HEK293T (cell line): ENCODE measurements around the gene PREB.

ENCODE experiments used
- CTCF ChIA-PET: fragments of 350-600 bp; formaldehyde crosslinking; extraction: SDS; loops from one replicate; lab custom pipeline; 2021; ENCODE audit warnings: antibody characterized with exemption, inconsistent platforms; lab: Yijun Ruan, JAX
- POLR2A ChIA-PET: fragments of 350-600 bp; formaldehyde crosslinking; extraction: SDS; loops from one replicate; lab custom pipeline; 2020; ENCODE audit warnings: antibody characterized with exemption, inconsistent platforms; lab: Yijun Ruan, JAX
- DNase-seq: peaks from one replicate; pipeline ENCODE4 v3.0.0; 2012; ENCODE audit warnings: mixed read lengths; ENCODE audit errors: extremely low spot score
- ARNT ChIP-seq: fragments of 450-650 bp; IDR thresholded peaks from 2 replicates; pipeline ENCODE4 v1.6.1; 2017; ENCODE audit warnings: mild to moderate bottlenecking
- BHLHE40 ChIP-seq: fragments of 450-650 bp; IDR thresholded peaks from 2 replicates; pipeline ENCODE4 v1.6.1; 2016; ENCODE audit warnings: mild to moderate bottlenecking, moderate library complexity, borderline replicate concordance
- CTBP1 ChIP-seq: fragments of 450-650 bp; IDR thresholded peaks from 2 replicates; pipeline ENCODE4 v1.6.1; 2016; ENCODE audit warnings: borderline replicate concordance
- ELF4 ChIP-seq: fragments of 450-650 bp; IDR thresholded peaks from 2 replicates; pipeline ENCODE4 v1.6.1; 2017; ENCODE audit warnings: antibody characterized with exemption
- FOXA1 ChIP-seq: fragments of 450-650 bp; IDR thresholded peaks from 2 replicates; pipeline ENCODE4 v1.6.1; 2016; ENCODE audit warnings: mild to moderate bottlenecking
- FOXK2 ChIP-seq: fragments of 450-650 bp; IDR thresholded peaks from 2 replicates; pipeline ENCODE4 v1.6.1; 2016; ENCODE audit warnings: mild to moderate bottlenecking
- FOXM1 ChIP-seq: fragments of 450-650 bp; IDR thresholded peaks from 2 replicates; pipeline ENCODE4 v1.6.1; 2017; ENCODE audit warnings: mild to moderate bottlenecking, borderline replicate concordance
- HDGF ChIP-seq: fragments of 450-650 bp; IDR thresholded peaks from 2 replicates; pipeline ENCODE4 v1.6.1; 2017; ENCODE audit warnings: antibody characterized with exemption, borderline replicate concordance
- L3MBTL2 ChIP-seq: fragments of 450-650 bp; conservative IDR thresholded peaks from 2 replicates; pipeline ENCODE4 v1.6.1; 2016; ENCODE audit warnings: mild to moderate bottlenecking
- LEF1 ChIP-seq: fragments of 450-650 bp; IDR thresholded peaks from 2 replicates; pipeline ENCODE4 v1.6.1; 2017; ENCODE audit warnings: mild to moderate bottlenecking, borderline replicate concordance
- NFRKB ChIP-seq: fragments of 450-650 bp; IDR thresholded peaks from 2 replicates; pipeline ENCODE4 v1.6.1; 2016; ENCODE audit warnings: mild to moderate bottlenecking, moderate library complexity
- SP1 ChIP-seq: fragments of 450-650 bp; IDR thresholded peaks from 2 replicates; pipeline ENCODE4 v1.6.1; 2017
- SUZ12 ChIP-seq: fragments of 450-650 bp; IDR thresholded peaks from 2 replicates; pipeline ENCODE4 v1.6.1; 2016; ENCODE audit warnings: mild to moderate bottlenecking
- TARDBP ChIP-seq: fragments of 450-650 bp; IDR thresholded peaks from 2 replicates; pipeline ENCODE4 v1.6.1; 2016
- ZNF384 ChIP-seq: fragments of 450-650 bp; IDR thresholded peaks from 2 replicates; pipeline ENCODE4 v1.6.1; 2016
- TF ChIP-seq, protein P1 (sequence below): fragments of 450-650 bp; IDR thresholded peaks from 2 replicates; pipeline ENCODE4 v1.6.1; 2016

PREB gene

DNA sequence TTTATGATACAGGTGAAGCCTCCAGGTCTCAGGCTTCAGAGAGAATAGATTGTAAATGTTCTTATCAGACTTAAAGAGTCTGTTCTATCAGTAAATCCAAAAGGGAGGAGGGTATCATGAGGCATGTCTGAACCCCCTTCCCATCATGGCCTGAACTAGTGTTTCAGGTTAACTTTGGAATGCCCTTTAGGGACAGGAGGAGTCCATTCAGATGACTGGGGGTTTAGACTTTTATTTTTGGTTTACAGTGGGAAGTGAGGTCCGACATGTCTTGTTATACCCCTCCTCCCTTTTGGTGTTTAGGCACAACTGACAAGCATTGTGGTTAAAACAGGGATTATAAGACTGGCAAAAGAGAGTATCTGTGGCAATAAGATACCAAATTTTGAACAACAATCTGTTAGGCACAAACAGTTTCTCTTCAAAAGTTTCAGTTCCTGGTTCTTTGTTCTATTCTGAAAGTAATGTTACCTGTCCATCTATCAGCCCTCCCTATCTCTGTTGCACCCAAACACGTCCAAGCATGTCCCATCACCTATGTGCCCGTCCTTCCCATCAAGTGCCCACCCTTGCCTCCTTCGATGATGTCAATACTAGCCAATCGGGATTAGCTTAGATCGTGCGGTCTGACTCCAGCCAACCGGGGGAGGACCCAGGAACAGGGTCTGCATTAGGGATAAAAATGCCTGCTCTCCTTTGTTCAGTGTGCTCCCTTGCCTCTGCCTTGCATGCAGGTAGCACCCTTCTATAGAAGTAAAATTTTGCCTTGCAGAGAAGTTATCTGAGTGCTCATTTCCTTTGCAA is 30.7 kb upstream of the PREB start:
- DNase-seq = no peak
- ChIA-PET POLR2A (interaction anchor here (0.9 kb wide), 1 partner anchor 41 kb away, joined by 4 read pairs; the partner anchor contains the start of gene ABHD1), CTCF (no interaction called here)
- no peak for TF ChIP-seq SUZ12
- TF ChIP-seq LEF1 = no peak
- no peak for TF ChIP-seq FOXK2
- no peak for TF ChIP-seq ELF4
- TF ChIP-seq ARNT = no peak
- TF ChIP-seq FOXA1 = no peak
- TF ChIP-seq, protein P1, sequence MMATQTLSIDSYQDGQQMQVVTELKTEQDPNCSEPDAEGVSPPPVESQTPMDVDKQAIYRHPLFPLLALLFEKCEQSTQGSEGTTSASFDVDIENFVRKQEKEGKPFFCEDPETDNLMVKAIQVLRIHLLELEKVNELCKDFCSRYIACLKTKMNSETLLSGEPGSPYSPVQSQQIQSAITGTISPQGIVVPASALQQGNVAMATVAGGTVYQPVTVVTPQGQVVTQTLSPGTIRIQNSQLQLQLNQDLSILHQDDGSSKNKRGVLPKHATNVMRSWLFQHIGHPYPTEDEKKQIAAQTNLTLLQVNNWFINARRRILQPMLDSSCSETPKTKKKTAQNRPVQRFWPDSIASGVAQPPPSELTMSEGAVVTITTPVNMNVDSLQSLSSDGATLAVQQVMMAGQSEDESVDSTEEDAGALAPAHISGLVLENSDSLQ = no peak
- no peak for TF ChIP-seq L3MBTL2
- no peak for TF ChIP-seq CTBP1
- TF ChIP-seq BHLHE40 = no peak
- no peak for TF ChIP-seq FOXM1
- TF ChIP-seq ZNF384 = no peak
- no peak for TF ChIP-seq HDGF
- no peak for TF ChIP-seq NFRKB
- TF ChIP-seq SP1 = no peak
- no peak for TF ChIP-seq TARDBP

DNA sequence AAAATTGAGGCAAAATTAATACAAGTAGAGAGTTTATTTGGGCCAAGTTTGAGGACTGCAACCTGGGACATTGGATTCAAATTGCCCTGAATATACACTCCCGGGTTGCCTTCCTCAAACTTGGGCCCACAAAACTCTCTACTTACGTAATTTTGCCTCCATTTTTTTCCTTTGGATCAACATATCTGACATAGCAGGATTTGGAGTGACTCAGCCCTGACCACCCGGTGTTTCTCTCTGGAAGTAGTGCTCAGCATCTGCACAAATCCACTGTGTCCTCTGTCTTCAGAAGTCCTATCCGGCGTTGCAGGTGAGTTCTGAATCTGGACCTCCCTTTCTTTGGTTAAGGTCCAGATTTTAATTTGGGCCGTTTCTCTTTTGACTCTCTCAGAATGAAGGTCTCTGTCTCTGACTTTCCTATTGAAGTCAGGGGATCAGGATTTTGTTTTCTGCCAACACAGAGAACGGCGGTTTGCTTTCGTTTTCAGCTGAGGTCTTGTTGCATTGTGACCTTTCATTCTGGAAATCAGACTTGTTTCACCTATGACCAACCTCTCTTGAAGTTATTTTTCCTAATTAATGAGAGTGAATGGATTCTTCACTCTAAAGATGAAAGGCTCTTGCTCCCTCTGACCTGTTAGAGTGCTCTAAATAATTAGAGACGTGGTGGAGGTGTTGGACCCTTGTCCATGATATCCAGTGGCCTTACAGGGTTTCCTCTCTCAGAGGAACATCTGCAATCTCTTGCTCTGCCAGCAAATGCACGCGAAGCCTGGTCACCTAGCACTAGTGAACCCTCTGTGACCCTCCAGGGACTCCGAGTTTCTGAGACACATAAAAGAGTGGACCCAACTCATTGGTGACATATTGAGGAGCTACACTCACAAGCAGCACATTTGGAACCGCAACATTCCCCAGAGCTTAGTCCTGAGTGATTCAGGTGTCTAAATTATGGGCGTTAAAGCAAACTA is 28.0 kb upstream of the PREB start:
- DNase-seq = no peak
- CTCF ChIA-PET = interaction anchor here (0.6 kb wide), 1 partner anchor 54 kb away, joined by 4 read pairs; no protein-coding TSS in a partner anchor
- POLR2A ChIA-PET = no interaction called here
- TF ChIP-seq FOXM1 (no peak), FOXA1 (no peak), L3MBTL2 (no peak), SUZ12 (no peak), ELF4 (no peak), NFRKB (no peak), LEF1 (no peak), ARNT (no peak), CTBP1 (no peak), SP1 (no peak), ZNF384 (no peak), HDGF (no peak), BHLHE40 (no peak), FOXK2 (no peak), TARDBP (no peak)
- TF ChIP-seq, protein P1 = no peak

DNA sequence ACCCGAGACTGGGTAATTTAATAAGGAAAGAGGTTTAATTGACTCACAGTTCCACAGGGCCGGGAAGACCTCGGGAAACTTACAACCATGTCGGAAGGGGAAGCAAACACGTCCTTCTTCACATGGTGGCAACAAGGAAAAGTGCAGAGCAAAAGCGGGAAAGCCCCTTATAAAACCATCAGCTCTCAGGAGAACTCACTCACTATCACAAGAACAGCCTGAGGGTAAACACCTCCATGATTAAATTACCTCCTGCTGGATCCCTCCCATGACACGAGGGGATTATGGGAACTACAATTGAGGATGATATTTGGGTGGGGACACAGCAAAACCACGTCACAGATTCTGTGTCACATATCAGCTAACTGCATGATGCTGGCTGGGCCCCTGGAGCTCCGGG is 25.8 kb upstream of the PREB start:
- CTCF ChIA-PET = interaction anchor here (1.8 kb wide), 1 partner anchor 10 kb away, joined by 9 read pairs; no protein-coding TSS in a partner anchor
- no peak for DNase-seq
- no peak for TF ChIP-seq ELF4
- TF ChIP-seq SUZ12 = no peak
- TF ChIP-seq NFRKB = no peak
- TF ChIP-seq, protein P1 = no peak
- no peak for TF ChIP-seq BHLHE40
- no peak for TF ChIP-seq ARNT
- no peak for TF ChIP-seq FOXM1
- no peak for TF ChIP-seq LEF1
- no peak for TF ChIP-seq FOXK2
- no peak for TF ChIP-seq CTBP1
- TF ChIP-seq L3MBTL2 = no peak
- no peak for TF ChIP-seq HDGF
- TF ChIP-seq ZNF384 = no peak
- TF ChIP-seq TARDBP = no peak
- no peak for TF ChIP-seq SP1
- no peak for TF ChIP-seq FOXA1
- POLR2A ChIA-PET = interaction anchor here (1.0 kb wide), 1 partner anchor 57 kb away, joined by 3 read pairs; the partner anchor contains the start of gene CAD

DNA sequence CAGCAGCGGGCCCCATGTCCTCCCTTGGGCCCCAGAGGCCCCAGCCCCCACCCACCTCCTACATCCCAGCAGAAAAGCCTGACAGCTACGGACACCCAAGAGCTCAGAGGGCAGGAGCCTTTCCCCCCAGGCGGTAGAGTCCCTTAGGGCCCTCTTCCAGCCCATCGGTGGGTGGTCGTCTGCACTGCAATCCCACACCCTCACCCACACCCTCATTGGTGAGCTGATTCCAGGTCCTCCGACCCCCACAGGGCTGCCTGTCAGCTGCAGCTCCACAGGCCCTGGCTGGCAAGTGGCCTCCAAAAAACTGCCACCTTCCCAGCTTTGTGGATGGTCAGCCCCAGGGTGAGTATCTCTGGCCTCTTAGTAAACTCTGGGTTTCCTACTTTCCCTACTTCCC is 24.8 kb upstream of the PREB start:
- ChIA-PET CTCF (interaction anchor here (0.8 kb wide), 1 partner anchor 11 kb away, joined by 3 read pairs; no protein-coding TSS in a partner anchor), POLR2A (no interaction called here)
- no peak for DNase-seq
- no peak for TF ChIP-seq FOXA1
- no peak for TF ChIP-seq TARDBP
- no peak for TF ChIP-seq LEF1
- no peak for TF ChIP-seq FOXM1
- no peak for TF ChIP-seq HDGF
- TF ChIP-seq SP1 = no peak
- TF ChIP-seq, protein P1 = no peak
- no peak for TF ChIP-seq L3MBTL2
- TF ChIP-seq ARNT = no peak
- no peak for TF ChIP-seq BHLHE40
- TF ChIP-seq FOXK2 = no peak
- TF ChIP-seq CTBP1 = no peak
- TF ChIP-seq ZNF384 = no peak
- TF ChIP-seq SUZ12 = no peak
- no peak for TF ChIP-seq ELF4
